Stimulated activated naive CD8-positive, alpha-beta T cell treated with anti-CD3 and anti-CD28 coated beads, Interleukin-15, amount 100 ng/mL, for 72 hours (primary cell): ENCODE measurements around the gene CTDP1.

ENCODE experiments used
- ATAC-seq: fragments of 150-1000 bp; cut with Tn5 transposase; 2 replicates; pipeline ENCODE4 v1.10.0; 2021; ENCODE audit warnings: mild to moderate bottlenecking, moderate library complexity
- DNase-seq, 2 donors: peaks; one replicate each; pipeline ENCODE4 v3.0.0; 2021 to 2022
- H3K27ac Mint-ChIP-seq, 2 donors: one replicate each; pipeline ENCODE4 v1.8.0; 2022; ENCODE audit warnings: mild to moderate bottlenecking in 2 of 2, mixed read lengths in 2 of 2, moderate library complexity in 2 of 2
- H3K27me3 Mint-ChIP-seq: one replicate; pipeline ENCODE4 v1.8.0; 2022; ENCODE audit warnings: mixed read lengths
- H3K4me1 Mint-ChIP-seq: one replicate; pipeline ENCODE4 v1.8.0; 2022; ENCODE audit warnings: mild to moderate bottlenecking, mixed read lengths
- H3K4me3 Mint-ChIP-seq, 2 donors: one replicate each; pipeline ENCODE4 v1.8.0; 2022; ENCODE audit warnings: mild to moderate bottlenecking in 2 of 2, mixed read lengths in 2 of 2, moderate library complexity in 1 of 2
- H3K9me3 Mint-ChIP-seq, 2 donors: one replicate each; pipeline ENCODE4 v1.8.0; 2022; ENCODE audit warnings: mixed read lengths in 2 of 2

The CTDP1 gene

GRCh38 chr18:79679552-79680099 is at the start of gene CTDP1:
TSS of gene CTDP1 (plus strand) at chr18:79679803. CDS start at chr18:79679948, 145 bp downstream.
- peak within 1 kb of the TSS; percentile 90 to 94 for H3K4me3 Mint-ChIP-seq
- no peaks in the 10 kb centered on the region for H3K9me3 Mint-ChIP-seq
- ATAC-seq (peak; percentile 79), DNase-seq (peak; percentile 86 to 91)
- H3K4me1 Mint-ChIP-seq, result peaks cover 60% of the 10 kb centered on the region
- no peaks in the 10 kb centered on the region for H3K27me3 Mint-ChIP-seq
- peak within 1 kb of the TSS; percentile 98 to 99 for H3K27ac Mint-ChIP-seq

- H3K9me3 Mint-ChIP-seq, result peaks cover 10 to 11% of the 10 kb centered on the region in 2 donors
- no peak overlapping the region for H3K27ac Mint-ChIP-seq
- no peak for ATAC-seq
- DNase-seq, result no peak
- peaks cover 15% of the 10 kb centered on the region for H3K27me3 Mint-ChIP-seq
- peaks cover 4% of the 10 kb centered on the region for H3K4me1 Mint-ChIP-seq
- H3K4me3 Mint-ChIP-seq, result no peak overlapping the region
Observed at GRCh38 chr18:79630281-79631095, 49.1 kb upstream of the CTDP1 start.

GRCh38 chr18:79631096-79631507 is 48.5 kb upstream of the CTDP1 start:
- Mint-ChIP-seq H3K4me3 (no peak overlapping the region), H3K27ac (no peak overlapping the region), H3K27me3 (peaks cover 9% of the 10 kb centered on the region), H3K4me1 (no peaks in the 10 kb centered on the region), H3K9me3 (peaks cover 10 to 11% of the 10 kb centered on the region in 2 donors)
- ATAC-seq (no peak), DNase-seq (no peak)

GRCh38 chr18:79631761-79632446 is 47.7 kb upstream of the CTDP1 start:
- Mint-ChIP-seq H3K9me3 (peaks cover 10 to 11% of the 10 kb centered on the region in 2 donors), H3K4me1 (no peaks in the 10 kb centered on the region), H3K4me3 (no peak overlapping the region), H3K27ac (no peak overlapping the region), H3K27me3 (peaks cover 9% of the 10 kb centered on the region)
- DNase-seq (no peak), ATAC-seq (peak; percentile 24)

GRCh38 chr18:79632765-79633164 is 46.8 kb upstream of the CTDP1 start:
- ATAC-seq, result no peak
- peaks cover 10 to 11% of the 10 kb centered on the region in 2 donors for H3K9me3 Mint-ChIP-seq

GRCh38 chr18:79634186-79634585 is 45.4 kb upstream of the CTDP1 start:
- DNase-seq, result no peak
- Mint-ChIP-seq H3K9me3 (peaks cover 10 to 11% of the 10 kb centered on the region in 2 donors), H3K27ac (no peak overlapping the region), H3K4me3 (no peak overlapping the region), H3K4me1 (no peaks in the 10 kb centered on the region), H3K27me3 (peaks cover 16% of the 10 kb centered on the region)
- ATAC-seq, result no peak

More at GRCh38 chr18:79632765-79633164, 46.8 kb upstream of the CTDP1 start:
- no peaks in the 10 kb centered on the region for H3K4me1 Mint-ChIP-seq
- H3K27me3 Mint-ChIP-seq, result peaks cover 13% of the 10 kb centered on the region
- no peak overlapping the region for H3K4me3 Mint-ChIP-seq
- DNase-seq, result no peak
- no peak overlapping the region for H3K27ac Mint-ChIP-seq

- Mint-ChIP-seq H3K27me3 (peaks cover 18% of the 10 kb centered on the region), H3K9me3 (peaks cover 10 to 11% of the 10 kb centered on the region in 2 donors), H3K4me3 (no peak overlapping the region), H3K27ac (peak overlapping the region in 1 of 2 donors; percentile 7), H3K4me1 (no peaks in the 10 kb centered on the region)
- DNase-seq (no peak), ATAC-seq (no peak)
Observed at GRCh38 chr18:79634593-79635426, 44.8 kb upstream of the CTDP1 start.

- no peaks in the 10 kb centered on the region for H3K4me1 Mint-ChIP-seq
- no peak overlapping the region for H3K27ac Mint-ChIP-seq
- no peak overlapping the region for H3K4me3 Mint-ChIP-seq
- DNase-seq (no peak), ATAC-seq (no peak)
- peaks cover 18% of the 10 kb centered on the region for H3K27me3 Mint-ChIP-seq
- H3K9me3 Mint-ChIP-seq, result peaks cover 10 to 11% of the 10 kb centered on the region in 2 donors
Observed at GRCh38 chr18:79635427-79635726, 44.2 kb upstream of the CTDP1 start.

GRCh38 chr18:79637181-79637920 is 42.3 kb upstream of the CTDP1 start:
- Mint-ChIP-seq H3K4me1 (no peaks in the 10 kb centered on the region), H3K27me3 (peaks cover 18% of the 10 kb centered on the region), H3K9me3 (peaks cover 10 to 11% of the 10 kb centered on the region in 2 donors), H3K4me3 (no peak overlapping the region), H3K27ac (no peak overlapping the region)
- ATAC-seq (peak; percentile 32), DNase-seq (no peak)

- H3K9me3 Mint-ChIP-seq, result peaks cover 9 to 11% of the 10 kb centered on the region in 2 donors
- peak; percentile 27 for ATAC-seq
- no peak overlapping the region for H3K4me3 Mint-ChIP-seq
- no peak for DNase-seq
- H3K27me3 Mint-ChIP-seq, result peaks cover 18% of the 10 kb centered on the region
- H3K27ac Mint-ChIP-seq, result no peak overlapping the region
- H3K4me1 Mint-ChIP-seq, result peaks cover 6% of the 10 kb centered on the region
Observed at GRCh38 chr18:79637921-79638909, 41.4 kb upstream of the CTDP1 start.

- Mint-ChIP-seq H3K27ac (no peak overlapping the region), H3K9me3 (peaks cover 0 to under 1% of the 10 kb centered on the region in 2 donors), H3K4me3 (no peak overlapping the region), H3K27me3 (peaks cover 18% of the 10 kb centered on the region), H3K4me1 (peaks cover 12% of the 10 kb centered on the region)
- ATAC-seq, result no peak
- DNase-seq, result no peak
Observed at GRCh38 chr18:79639072-79639829, 40.4 kb upstream of the CTDP1 start.

GRCh38 chr18:79640064-79640672 is 39.4 kb upstream of the CTDP1 start:
- Mint-ChIP-seq H3K4me1 (peaks cover 12% of the 10 kb centered on the region), H3K27ac (no peak overlapping the region), H3K4me3 (no peak overlapping the region), H3K9me3 (no peaks in the 10 kb centered on the region), H3K27me3 (peaks cover 18% of the 10 kb centered on the region)
- DNase-seq (no peak), ATAC-seq (no peak)

GRCh38 chr18:79640875-79641274 is 38.7 kb upstream of the CTDP1 start:
- H3K27me3 Mint-ChIP-seq, result peaks cover 18% of the 10 kb centered on the region
- no peaks in the 10 kb centered on the region for H3K9me3 Mint-ChIP-seq
- H3K4me3 Mint-ChIP-seq, result no peak overlapping the region
- peaks cover 12% of the 10 kb centered on the region for H3K4me1 Mint-ChIP-seq
- no peak overlapping the region for H3K27ac Mint-ChIP-seq
- ATAC-seq (no peak), DNase-seq (no peak)
